Caco-2 (cell line): Measurements from ENCODE around the gene IREB2. TPM values are rescaled to one million over a fixed set of nuclear protein-coding genes. Genes with fewer than 3 reads are reported as not detected.

Experiments
- BruUV-seq: library from RNA; stranded (reverse); fragments of 400-500 nt; replicated peaks from 2 replicates; lab custom pipeline; 2021; lab: Mats Ljungman, UMichigan
- CTCF ChIA-PET: fragments of 300-600 bp; sonication (Branson Sonifier 250); formaldehyde crosslinking; loops from one replicate; lab custom pipeline; 2022; ENCODE audit warnings: antibody characterized with exemption; lab: Charles Lee
- POLR2A ChIA-PET: fragments of 300-600 bp; sonication (Branson Sonifier 250); formaldehyde crosslinking; loops from one replicate; lab custom pipeline; 2022; ENCODE audit warnings: antibody characterized with exemption; lab: Charles Lee
- DNase-seq, 2 experiments: peaks; one replicate each; pipeline versions ENCODE4 v3.0.0 to v3.0.0-alpha.2; 2020 to 2022
- H3K27me3 ChIP-seq: replicated peaks from 2 replicates; pipeline ENCODE4 v1.6.0; 2011; ENCODE audit warnings: low read length; ENCODE audit not compliant: control insufficient read depth, insufficient read depth
- H3K36me3 ChIP-seq: 2 replicates; pipeline ENCODE4 v1.5.1; 2011; ENCODE audit warnings: low read length; ENCODE audit not compliant: control insufficient read depth, insufficient read depth
- H3K4me1 ChIP-seq: fragments of 250-450 bp; sonication (Bioruptor Pico); 2 replicates; pipeline ENCODE4 v1.5.1; 2020; ENCODE audit warnings: mild to moderate bottlenecking
- H3K4me3 ChIP-seq: 2 replicates; pipeline ENCODE4 v1.5.1; 2011; ENCODE audit warnings: low read depth, mild to moderate bottlenecking, control low read depth, low read length
- H3K9me3 ChIP-seq: fragments of 250-450 bp; sonication (Bioruptor Pico); 2 replicates; pipeline ENCODE4 v1.5.1; 2020; ENCODE audit warnings: mild to moderate bottlenecking, moderate library complexity
- H3K27ac Mint-ChIP-seq: one replicate; pipeline ENCODE4 v1.8.0; 2022; ENCODE audit warnings: mixed read lengths; ENCODE audit not compliant: unreplicated experiment
- H3K27me3 Mint-ChIP-seq: one replicate; pipeline ENCODE4 v1.8.0; 2022; ENCODE audit warnings: mixed read lengths; ENCODE audit not compliant: insufficient read depth, unreplicated experiment
- H3K36me3 Mint-ChIP-seq: one replicate; pipeline ENCODE4 v1.8.0; 2022; ENCODE audit warnings: mild to moderate bottlenecking, mixed read lengths; ENCODE audit not compliant: insufficient read depth, unreplicated experiment
- H3K4me1 Mint-ChIP-seq: one replicate; pipeline ENCODE4 v1.8.0; 2022; ENCODE audit warnings: low read depth, mixed read lengths; ENCODE audit not compliant: unreplicated experiment
- H3K4me3 Mint-ChIP-seq: one replicate; pipeline ENCODE4 v1.8.0; 2022; ENCODE audit warnings: mild to moderate bottlenecking, moderate library complexity, mixed read lengths; ENCODE audit not compliant: unreplicated experiment
- H3K9me3 Mint-ChIP-seq: one replicate; pipeline ENCODE4 v1.8.0; 2022; ENCODE audit warnings: mixed read lengths; ENCODE audit not compliant: unreplicated experiment
- intact Hi-C: fragments of 100-400 bp; cut with micrococcal nuclease; formaldehyde crosslinking; loops from one replicate; pipeline ENCODE4 v1.10.0; 2022; ENCODE audit not compliant: unreplicated experiment
- total RNA-seq: library from RNA; stranded (reverse); gene quantifications from 2 replicates; pipeline ENCODE4 v1.2.3, GENCODE V29; 2022
- TF ChIP-seq, protein P1 (sequence below), 2 experiments: fragments of 200-600 bp in 1 of 2; IDR thresholded peaks; 1 replicate in 1 of 2; 2 replicates in 1 of 2; pipeline versions ENCODE4 v1.5.1 to v1.8.0; 2011 to 2022; ENCODE audit warnings: antibody characterized with exemption in 1 of 2, control low read depth in 1 of 2, inconsistent platforms in 1 of 2, low read depth in 1 of 2, low read length in 1 of 2, mild to moderate bottlenecking in 1 of 2, moderate library complexity in 1 of 2; ENCODE audit not compliant: insufficient read depth in 1 of 2, severe bottlenecking in 1 of 2, unreplicated experiment in 1 of 2

The IREB2 gene
- total RNA-seq, 1 experiment from 2014 or later = 77.6 TPM

DNA sequence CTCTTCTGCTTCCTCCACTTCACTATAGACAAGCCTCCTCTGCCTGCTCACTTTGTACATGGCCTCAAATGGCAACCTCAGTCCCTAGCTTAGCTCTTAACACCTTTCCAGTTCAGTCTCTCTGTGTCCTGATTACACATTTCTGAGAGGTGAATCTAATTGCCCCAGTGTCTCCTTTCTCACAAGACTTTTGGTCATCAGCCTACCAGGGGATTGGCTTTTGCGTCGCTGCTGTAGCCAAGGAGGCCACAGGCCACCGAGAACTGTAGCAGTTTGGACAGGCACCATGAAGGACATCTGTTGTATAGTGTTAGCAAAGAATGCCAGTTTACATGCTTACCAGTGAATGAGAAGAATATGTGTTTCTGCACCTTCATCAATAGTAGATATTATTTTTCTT lies 8.5 kb downstream of the IREB2 start:
- H3K27me3 ChIP-seq = no peaks in the 10 kb centered on the region
- BruUV-seq = no TSS peak
- POLR2A ChIA-PET = no interaction called here
- Mint-ChIP-seq H3K4me1 (no peaks in the 10 kb centered on the region), H3K27me3 (no peaks in the 10 kb centered on the region), H3K9me3 (no peaks in the 10 kb centered on the region), H3K36me3 (peaks cover 51% of the 10 kb centered on the region), H3K4me3 (no peak overlapping the region), H3K27ac (no peak overlapping the region)
- H3K4me3 ChIP-seq = no peak overlapping the region
- TF ChIP-seq, protein P1, sequence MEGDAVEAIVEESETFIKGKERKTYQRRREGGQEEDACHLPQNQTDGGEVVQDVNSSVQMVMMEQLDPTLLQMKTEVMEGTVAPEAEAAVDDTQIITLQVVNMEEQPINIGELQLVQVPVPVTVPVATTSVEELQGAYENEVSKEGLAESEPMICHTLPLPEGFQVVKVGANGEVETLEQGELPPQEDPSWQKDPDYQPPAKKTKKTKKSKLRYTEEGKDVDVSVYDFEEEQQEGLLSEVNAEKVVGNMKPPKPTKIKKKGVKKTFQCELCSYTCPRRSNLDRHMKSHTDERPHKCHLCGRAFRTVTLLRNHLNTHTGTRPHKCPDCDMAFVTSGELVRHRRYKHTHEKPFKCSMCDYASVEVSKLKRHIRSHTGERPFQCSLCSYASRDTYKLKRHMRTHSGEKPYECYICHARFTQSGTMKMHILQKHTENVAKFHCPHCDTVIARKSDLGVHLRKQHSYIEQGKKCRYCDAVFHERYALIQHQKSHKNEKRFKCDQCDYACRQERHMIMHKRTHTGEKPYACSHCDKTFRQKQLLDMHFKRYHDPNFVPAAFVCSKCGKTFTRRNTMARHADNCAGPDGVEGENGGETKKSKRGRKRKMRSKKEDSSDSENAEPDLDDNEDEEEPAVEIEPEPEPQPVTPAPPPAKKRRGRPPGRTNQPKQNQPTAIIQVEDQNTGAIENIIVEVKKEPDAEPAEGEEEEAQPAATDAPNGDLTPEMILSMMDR (IDR thresholded peaks at IDR 0.05; ENCODE audit: insufficient read depth in 1 of 2, low read depth in 1 of 2, low read length in 1 of 2, severe bottlenecking in 1 of 2, unreplicated experiment in 1 of 2) = no peak
- CTCF ChIA-PET = interaction anchor here (0.5 kb wide), 1 partner anchor 84 kb away, joined by 3 read pairs; no protein-coding TSS in a partner anchor
- H3K9me3 ChIP-seq = no peaks in the 10 kb centered on the region
- intact Hi-C loops = no loop called here
- DNase-seq = no peak
- H3K36me3 ChIP-seq = no peaks in the 10 kb centered on the region; the same call in none of the 2 replicates
- peaks cover 3% of the 10 kb centered on the region for H3K4me1 ChIP-seq

DNA sequence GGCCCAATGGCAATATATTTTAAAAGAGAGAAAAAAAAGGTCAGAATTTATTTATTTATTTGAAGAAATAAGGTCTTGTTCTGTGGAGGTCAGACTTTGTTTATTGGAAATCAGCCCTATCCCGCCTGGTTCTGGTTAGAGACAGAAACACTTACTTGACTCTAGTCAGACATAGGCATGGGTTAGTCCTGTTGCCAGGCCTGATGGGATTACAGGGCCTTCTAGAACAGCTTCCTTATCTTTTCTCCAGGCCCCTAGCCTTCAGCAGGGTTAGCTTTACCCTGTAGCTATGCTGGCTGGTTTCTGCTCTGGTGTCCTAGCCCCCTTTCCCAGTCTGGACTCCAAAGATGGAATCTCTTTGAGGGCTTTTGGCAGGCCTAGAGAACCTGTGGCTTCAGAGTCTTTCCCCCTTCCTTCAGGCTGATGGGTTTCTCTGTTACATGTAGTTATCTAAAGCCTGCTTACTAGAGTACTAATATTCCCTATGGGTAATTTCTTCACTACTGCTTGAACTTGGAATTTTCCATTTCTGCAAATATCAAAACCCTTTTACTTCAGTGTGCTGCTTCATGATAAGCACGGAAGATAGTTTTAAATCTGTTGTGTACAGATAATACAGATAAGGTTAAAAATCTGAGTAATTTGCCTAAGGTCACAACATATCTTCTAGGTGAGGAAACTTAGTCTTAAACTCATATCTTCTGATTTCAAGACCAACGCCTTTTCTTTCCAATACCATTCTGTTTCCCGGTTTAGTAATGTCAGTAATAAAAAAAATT lies 10.6 kb downstream of the IREB2 start:
- H3K4me3 Mint-ChIP-seq = no peak overlapping the region
- H3K36me3 Mint-ChIP-seq = peaks cover 50% of the 10 kb centered on the region
- peaks cover 8% of the 10 kb centered on the region for H3K4me1 Mint-ChIP-seq
- ChIA-PET CTCF (interaction anchor here (1.0 kb wide), 1 partner anchor 10 kb away, joined by 3 read pairs; no protein-coding TSS in a partner anchor), POLR2A (no interaction called here)
- H3K27me3 Mint-ChIP-seq = no peaks in the 10 kb centered on the region
- TF ChIP-seq, protein P1 (IDR thresholded peaks at IDR 0.05; ENCODE audit: insufficient read depth in 1 of 2, low read depth in 1 of 2, low read length in 1 of 2, severe bottlenecking in 1 of 2, unreplicated experiment in 1 of 2) = no peak
- Histone ChIP-seq H3K4me1 (peaks cover 3% of the 10 kb centered on the region; the same call in 1 of the 2 replicates), H3K4me3 (no peak overlapping the region), H3K36me3 (no peaks in the 10 kb centered on the region; the same call in none of the 2 replicates), H3K27me3 (no peaks in the 10 kb centered on the region), H3K9me3 (no peaks in the 10 kb centered on the region)
- no peak for DNase-seq
- intact Hi-C loops = no loop called here
- no TSS peak for BruUV-seq
- H3K9me3 Mint-ChIP-seq = no peaks in the 10 kb centered on the region
- H3K27ac Mint-ChIP-seq = no peak overlapping the region

DNA sequence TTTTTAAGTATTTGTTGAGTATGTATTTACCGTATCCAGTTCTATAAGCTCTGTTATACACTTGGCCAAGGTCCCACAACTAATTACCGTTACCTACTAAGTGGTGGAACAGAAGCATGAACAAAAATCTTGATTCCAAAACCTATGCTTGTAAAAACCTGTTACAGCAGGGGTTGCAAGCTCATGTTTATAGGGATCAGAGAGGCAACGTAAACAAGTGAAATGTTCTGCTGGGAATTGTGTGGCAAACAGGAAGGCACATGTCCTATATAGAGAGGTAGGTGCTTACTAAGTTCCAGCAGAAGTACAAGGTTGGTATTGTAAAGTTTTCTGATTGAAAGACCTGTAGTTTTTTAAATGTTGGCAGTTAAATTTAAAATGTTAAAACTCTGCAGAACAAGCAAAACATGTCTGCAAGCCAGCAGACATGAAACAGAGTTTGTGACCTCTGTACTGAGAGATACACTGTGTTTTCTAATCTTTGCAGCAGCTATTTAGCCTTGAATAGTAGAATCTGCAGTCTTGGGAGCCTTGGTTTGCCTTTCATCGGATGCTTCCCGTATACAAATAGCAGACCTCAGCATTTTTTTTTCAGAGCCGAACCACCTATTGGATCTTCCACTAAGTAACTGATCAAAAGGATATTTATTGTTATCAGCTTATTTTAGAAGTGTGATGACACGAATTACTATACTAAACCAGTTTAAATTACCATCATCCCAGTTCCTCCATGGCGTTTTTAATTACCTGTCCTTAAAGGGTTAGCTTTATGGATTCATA lies 11.4 kb downstream of the IREB2 start:
- ChIA-PET POLR2A (no interaction called here), CTCF (interaction anchor here (1.0 kb wide), 1 partner anchor 10 kb away, joined by 3 read pairs; no protein-coding TSS in a partner anchor)
- TF ChIP-seq, protein P1 (IDR thresholded peaks at IDR 0.05; ENCODE audit: insufficient read depth in 1 of 2, low read depth in 1 of 2, low read length in 1 of 2, severe bottlenecking in 1 of 2, unreplicated experiment in 1 of 2) = no peak
- intact Hi-C loops = no loop called here
- Histone ChIP-seq H3K9me3 (no peaks in the 10 kb centered on the region), H3K4me1 (peaks cover 3% of the 10 kb centered on the region; the same call in 1 of the 2 replicates), H3K36me3 (no peaks in the 10 kb centered on the region; the same call in none of the 2 replicates), H3K4me3 (no peak overlapping the region), H3K27me3 (no peaks in the 10 kb centered on the region)
- Mint-ChIP-seq H3K4me3 (no peak overlapping the region), H3K27me3 (no peaks in the 10 kb centered on the region), H3K9me3 (no peaks in the 10 kb centered on the region), H3K27ac (no peak overlapping the region), H3K4me1 (peaks cover 10% of the 10 kb centered on the region), H3K36me3 (peaks cover 46% of the 10 kb centered on the region)
- BruUV-seq = no TSS peak
- no peak for DNase-seq
